Endodermal cell (in vitro differentiated cells): Measurements from ENCODE around the gene SNX17. TPM values are rescaled to one million over a fixed set of nuclear protein-coding genes. Genes with fewer than 3 reads are reported as not detected.

Source experiments
- DNase-seq: peaks from one replicate; pipeline ENCODE4 v3.0.0-alpha.2; 2017
- H3K27ac ChIP-seq: 2 replicates; pipeline ENCODE4 v1.5.1; 2013; ENCODE audit warnings: mild to moderate bottlenecking, low read depth, low read length, moderate library complexity
- H3K27me3 ChIP-seq: 2 replicates; pipeline ENCODE4 v1.6.1; 2013; ENCODE audit warnings: mild to moderate bottlenecking, low read length, moderate library complexity; ENCODE audit not compliant: insufficient read depth, control insufficient read depth, poor library complexity, severe bottlenecking
- H3K36me3 ChIP-seq: 2 replicates; pipeline ENCODE4 v1.7.0; 2013; ENCODE audit warnings: mild to moderate bottlenecking, low read length, moderate library complexity; ENCODE audit not compliant: control insufficient read depth, insufficient read depth
- H3K4me1 ChIP-seq: one replicate; pipeline ENCODE4 v1.7.0; 2013; ENCODE audit warnings: low read length; ENCODE audit not compliant: control insufficient read depth, insufficient read depth
- H3K4me3 ChIP-seq: 2 replicates; pipeline ENCODE4 v1.5.1; 2013; ENCODE audit warnings: mild to moderate bottlenecking, low read length, moderate library complexity
- H3K9ac ChIP-seq: 2 replicates; pipeline ENCODE4 v1.6.1; 2013; ENCODE audit warnings: mild to moderate bottlenecking, low read length, moderate library complexity; ENCODE audit not compliant: poor library complexity, severe bottlenecking; ENCODE audit errors: extremely low read depth
- H3K9me3 ChIP-seq: 2 replicates; pipeline ENCODE4 v1.6.1; 2013; ENCODE audit warnings: mild to moderate bottlenecking, low read length, moderate library complexity; ENCODE audit not compliant: control insufficient read depth
- H3K27ac Mint-ChIP-seq: 2 replicates; pipeline ENCODE4 v1.8.0; 2020; ENCODE audit warnings: mixed read lengths
- H3K27me3 Mint-ChIP-seq: 2 replicates; pipeline ENCODE4 v1.8.0; 2021; ENCODE audit warnings: mild to moderate bottlenecking, mixed read lengths; ENCODE audit not compliant: insufficient read depth
- H3K36me3 Mint-ChIP-seq: 2 replicates; pipeline ENCODE4 v1.8.0; 2020; ENCODE audit warnings: low read depth, mixed read lengths
- H3K4me1 Mint-ChIP-seq: 2 replicates; pipeline ENCODE4 v1.8.0; 2020; ENCODE audit warnings: mixed read lengths
- H3K4me3 Mint-ChIP-seq: 2 replicates; pipeline ENCODE4 v1.8.0; 2020; ENCODE audit warnings: mild to moderate bottlenecking, moderate library complexity, mixed read lengths
- H3K9me3 Mint-ChIP-seq: 2 replicates; pipeline ENCODE4 v1.8.0; 2020; ENCODE audit warnings: mild to moderate bottlenecking, mixed read lengths
- CTCF ChIP-seq: fragments of 200-600 bp; sonication (generic); conservative IDR thresholded peaks from 2 replicates; pipeline ENCODE4 v1.5.0; 2021; ENCODE audit warnings: antibody characterized with exemption, mild to moderate bottlenecking
- WGBS, 2 experiments: methylation state at CpG; one replicate each; pipeline versions ENCODE4 v1.1.5 to v1.1.7; 2013; ENCODE audit warnings: missing lambda C conversion rate in 2 of 2, mixed read lengths in 1 of 2; ENCODE audit not compliant: insufficient coverage in 1 of 2, insufficient read length in 1 of 2; 5-methylcytosine and 5-hydroxymethylcytosine counted together
- total RNA-seq, 2 donors: library from RNA; stranded (reverse); fragmentation: NEBNext Ultra II Directional in 1 of 2; extraction: Animal tissue kit (Norgen Biotek cat#: 25700) in 1 of 2; gene quantifications; 2 replicates in 1 of 2; 3 replicates in 1 of 2; pipeline ENCODE4 v1.2.1, GENCODE V29; 2021

Gene SNX17
- total RNA-seq, 2 donors from 2014 or later = 81.2 to 92.6 TPM

DNA sequence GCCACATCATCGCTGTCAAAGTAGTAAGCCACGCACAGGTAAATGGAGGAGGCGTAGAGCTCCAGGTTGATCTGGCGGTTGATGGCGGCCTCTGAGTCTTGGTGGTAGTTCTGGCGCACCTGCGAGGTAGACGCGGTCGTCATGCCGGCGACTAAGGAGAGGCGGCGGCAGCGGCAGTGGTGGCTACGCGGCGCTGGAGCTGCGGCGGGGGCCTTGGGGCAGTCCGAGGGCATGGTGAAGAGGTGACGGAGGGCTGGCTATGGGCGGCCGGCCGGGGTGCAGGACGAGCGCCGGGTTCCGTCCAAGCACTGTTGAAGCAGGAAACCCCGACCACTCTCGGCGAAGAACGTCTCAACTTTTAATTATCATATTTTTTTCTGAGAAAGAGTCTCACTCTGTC, 22.8 kb downstream of the SNX17 start:
- no peaks in the 10 kb centered on the region for H3K9me3 ChIP-seq
- no peaks in the 10 kb centered on the region for H3K4me1 ChIP-seq
- Mint-ChIP-seq H3K4me1 (peaks cover 2% of the 10 kb centered on the region), H3K36me3 (peaks cover 31% of the 10 kb centered on the region), H3K27me3 (no peaks in the 10 kb centered on the region), H3K9me3 (no peaks in the 10 kb centered on the region), H3K27ac (no peak overlapping the region), H3K4me3 (no peak overlapping the region)
- H3K4me3 ChIP-seq = no peak overlapping the region
- DNase-seq = no peak
- no peak overlapping the region for H3K9ac ChIP-seq
- TF ChIP-seq CTCF = no peak
- no peak overlapping the region for H3K27ac ChIP-seq
- 96 to 97% methylated on average over 21 to 33 of the region's 33 CpGs for WGBS, 2 experiments
- H3K27me3 ChIP-seq = no peaks in the 10 kb centered on the region
- peaks cover 20% of the 10 kb centered on the region for H3K36me3 ChIP-seq

DNA sequence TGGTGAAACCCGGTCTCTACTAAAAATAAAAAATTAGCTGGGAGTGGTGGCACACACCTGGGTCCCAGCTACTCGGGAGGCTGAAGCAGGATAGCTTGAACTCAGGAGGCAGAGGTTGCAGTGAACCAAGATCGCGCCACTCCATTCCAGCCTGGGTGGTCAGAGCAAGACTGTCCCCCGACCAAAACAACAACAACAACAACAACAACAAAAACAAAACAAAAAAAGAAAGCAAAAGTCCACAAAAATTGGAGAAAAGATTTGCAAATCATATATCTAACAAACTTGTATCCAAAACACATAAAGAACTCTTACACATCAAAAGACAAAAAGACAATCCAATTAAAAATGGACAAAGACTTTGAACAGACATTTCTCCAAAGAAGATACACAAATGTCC, 28.5 kb downstream of the SNX17 start:
- no peak overlapping the region for H3K27ac ChIP-seq
- no peaks in the 10 kb centered on the region for H3K9me3 Mint-ChIP-seq
- WGBS, 2 experiments = 90 to 96% methylated on average over 2 to 5 of the region's 5 CpGs
- H3K36me3 ChIP-seq = peaks cover 35% of the 10 kb centered on the region
- H3K27ac Mint-ChIP-seq = peak overlapping the region; percentile 58
- H3K4me3 Mint-ChIP-seq = no peak overlapping the region
- DNase-seq = no peak
- H3K9me3 ChIP-seq = no peaks in the 10 kb centered on the region
- H3K27me3 Mint-ChIP-seq = no peaks in the 10 kb centered on the region
- peaks cover 3% of the 10 kb centered on the region for H3K4me1 Mint-ChIP-seq
- H3K9ac ChIP-seq = no peak overlapping the region
- TF ChIP-seq CTCF = no peak
- H3K36me3 Mint-ChIP-seq = peaks cover 20% of the 10 kb centered on the region
- no peaks in the 10 kb centered on the region for H3K4me1 ChIP-seq
- no peaks in the 10 kb centered on the region for H3K27me3 ChIP-seq
- H3K4me3 ChIP-seq = no peak overlapping the region

DNA sequence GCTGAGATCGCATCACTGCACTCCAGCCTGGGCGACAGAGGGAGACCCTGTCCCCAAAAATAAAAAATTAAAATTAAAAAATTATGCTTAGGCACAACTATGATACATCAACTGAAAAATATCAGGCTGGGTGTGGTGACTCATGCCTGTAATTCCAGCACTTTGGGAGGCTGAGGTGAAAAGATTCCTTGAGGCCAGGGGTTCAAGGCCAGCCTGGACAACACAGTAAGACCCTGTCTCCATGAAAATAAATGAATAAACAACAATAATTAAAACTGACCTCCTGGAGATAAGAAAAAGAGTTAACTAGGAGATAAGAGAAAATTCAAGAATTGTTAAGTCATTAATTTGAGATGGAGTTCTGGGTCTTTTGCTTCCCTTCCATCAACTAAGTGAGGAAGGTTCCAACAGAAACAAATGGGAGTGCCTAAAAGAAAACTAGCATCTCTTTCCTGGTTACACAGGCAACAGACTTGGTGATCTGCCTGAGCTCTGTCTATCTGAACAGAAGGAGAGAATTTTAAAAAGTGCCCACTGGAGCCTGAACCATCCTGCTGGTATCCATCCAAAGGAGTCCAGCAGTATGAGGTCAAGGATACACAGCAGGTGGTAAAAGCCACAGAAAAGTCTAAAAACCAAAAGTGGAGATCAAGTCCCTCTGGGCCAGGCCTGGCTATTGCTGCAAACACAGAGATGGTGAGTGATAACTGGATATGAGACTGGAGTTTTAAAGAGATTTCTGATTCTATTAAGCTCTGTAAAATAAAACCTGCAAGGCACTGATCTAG, 30.1 kb downstream of the SNX17 start:
- Mint-ChIP-seq H3K4me3 (no peak overlapping the region), H3K36me3 (peaks cover 25% of the 10 kb centered on the region), H3K4me1 (peaks cover 3% of the 10 kb centered on the region), H3K9me3 (no peaks in the 10 kb centered on the region), H3K27ac (no peak overlapping the region), H3K27me3 (no peaks in the 10 kb centered on the region)
- no peak overlapping the region for H3K4me3 ChIP-seq
- H3K9ac ChIP-seq = no peak overlapping the region
- H3K36me3 ChIP-seq = peaks cover 41% of the 10 kb centered on the region
- 92 to 94% methylated on average over 2 of the region's 2 CpGs for WGBS, 2 experiments
- no peak overlapping the region for H3K27ac ChIP-seq
- H3K4me1 ChIP-seq = no peaks in the 10 kb centered on the region
- no peak for DNase-seq
- H3K9me3 ChIP-seq = no peaks in the 10 kb centered on the region
- TF ChIP-seq CTCF = no peak
- H3K27me3 ChIP-seq = no peaks in the 10 kb centered on the region
